LoVo (cell line): ENCODE data around the gene PNCK.
"Not testable (repeated sequence)": the region's sequence is repeated elsewhere in the genome, so short reads cannot be mapped to it uniquely, and the experiment has no call there.

Experiments
- DNase-seq: peaks from one replicate; pipeline ENCODE4 v3.0.0-alpha.2; 2016; ENCODE audit warnings: low spot score

PNCK gene

DNA sequence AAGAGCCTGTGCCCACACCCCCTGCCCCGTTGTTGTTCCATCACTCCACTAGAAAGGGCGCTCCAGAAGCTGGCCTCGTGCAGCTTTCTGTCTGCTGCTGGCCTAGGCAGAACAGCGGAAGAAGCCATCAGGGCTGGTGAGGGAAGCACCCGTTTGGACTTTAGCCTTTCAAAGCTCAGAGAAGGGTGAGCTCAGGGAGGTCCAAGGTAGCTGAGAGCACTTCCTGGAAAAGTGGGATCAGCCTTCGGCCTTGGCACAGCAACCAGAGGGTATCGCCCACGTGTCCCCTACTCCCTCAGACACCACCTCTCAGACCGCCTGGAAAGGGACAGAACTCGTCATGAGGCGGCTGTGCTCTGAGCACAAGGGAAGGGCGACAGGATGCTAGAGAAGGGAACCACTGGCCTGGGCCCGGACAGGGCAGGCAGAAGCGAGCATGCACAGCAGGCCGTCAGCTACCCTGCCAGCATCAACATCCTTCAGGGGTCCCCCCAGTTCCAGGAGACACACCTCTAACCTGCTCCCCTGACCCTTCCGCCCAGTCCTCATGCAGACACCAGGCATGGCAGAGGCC, 25.7 kb upstream of the PNCK start:
- DNase-seq, result not testable (repeated sequence)

DNA sequence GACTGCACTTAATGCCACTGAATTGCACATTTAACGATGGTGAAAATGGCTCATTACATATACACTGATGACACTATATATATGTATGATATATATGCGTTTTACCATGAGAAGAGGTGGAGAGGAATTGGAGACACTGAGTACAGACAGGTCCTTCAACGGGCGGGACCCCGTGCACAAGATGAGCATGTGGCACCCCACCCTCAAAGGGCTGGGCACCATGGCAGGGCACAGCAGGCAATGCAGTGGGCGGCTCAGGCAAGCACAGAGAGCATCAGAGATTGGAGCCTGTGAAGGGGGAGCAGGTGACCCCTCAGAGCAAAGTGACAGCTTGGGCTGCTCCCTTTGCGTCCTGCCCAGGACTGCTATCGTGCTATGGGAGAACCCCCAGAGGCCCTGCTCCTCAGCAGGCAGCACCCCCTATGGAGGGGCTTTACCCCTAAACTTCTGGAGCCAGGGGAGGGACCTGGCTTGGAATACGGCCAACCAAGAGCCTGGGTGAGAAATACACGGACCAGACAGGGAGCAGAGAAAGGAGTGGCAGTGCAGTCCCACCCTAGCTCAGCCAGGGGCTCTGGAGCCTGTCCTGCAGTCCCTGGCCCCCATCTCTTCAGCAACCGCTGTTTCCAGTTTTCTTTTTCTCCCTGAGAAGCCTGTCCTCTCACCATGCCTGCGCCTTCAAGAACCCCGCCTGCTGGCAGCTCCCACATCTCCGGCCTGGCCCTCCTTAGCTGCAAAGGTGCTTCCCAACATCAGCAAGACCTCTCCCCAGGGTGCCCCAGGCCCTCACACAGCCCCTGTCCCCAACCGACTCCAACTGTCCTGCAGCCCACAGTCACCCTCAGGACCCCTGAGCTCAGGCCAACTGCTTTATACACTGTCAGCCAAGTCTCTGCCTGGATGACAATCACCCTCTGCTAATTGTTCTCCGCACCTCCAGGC, 24.6 kb upstream of the PNCK start:
- no peak for DNase-seq

DNA sequence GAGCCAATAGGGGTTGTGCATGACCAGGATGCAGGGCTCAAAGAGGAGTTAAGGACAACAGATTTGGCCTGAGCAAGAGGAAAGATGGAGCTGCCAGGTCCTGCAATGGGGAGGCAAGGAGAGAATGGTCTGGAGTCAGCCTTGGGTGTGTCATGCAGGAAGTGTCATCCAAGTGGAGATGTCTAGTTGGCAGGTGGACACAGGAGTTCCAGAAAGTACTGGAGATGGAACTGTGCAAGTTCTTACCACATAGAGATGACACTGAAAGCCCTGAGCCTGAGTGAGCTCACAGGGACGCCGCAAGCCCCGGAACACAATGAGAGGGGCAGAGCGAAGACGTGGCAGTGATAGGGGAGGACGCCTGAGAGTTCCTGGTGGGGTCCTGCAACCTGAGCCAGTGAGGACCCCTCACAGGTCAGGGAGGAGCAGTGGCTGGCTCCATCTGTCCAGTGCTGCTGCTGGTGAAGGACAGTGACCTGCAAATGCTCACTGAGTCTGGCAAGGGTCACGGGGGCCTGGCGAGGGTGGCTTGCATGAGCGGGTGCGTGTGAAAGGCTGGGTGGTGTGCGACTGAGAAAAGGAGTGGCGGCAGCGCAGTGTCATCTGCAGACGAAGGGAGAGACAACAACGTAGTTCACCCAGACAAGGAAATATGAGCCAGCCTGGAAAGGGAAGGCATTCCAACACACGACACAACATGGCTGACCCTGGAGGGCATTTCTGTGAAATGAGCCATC, 23.5 kb upstream of the PNCK start:
- not testable (repeated sequence) for DNase-seq

DNA sequence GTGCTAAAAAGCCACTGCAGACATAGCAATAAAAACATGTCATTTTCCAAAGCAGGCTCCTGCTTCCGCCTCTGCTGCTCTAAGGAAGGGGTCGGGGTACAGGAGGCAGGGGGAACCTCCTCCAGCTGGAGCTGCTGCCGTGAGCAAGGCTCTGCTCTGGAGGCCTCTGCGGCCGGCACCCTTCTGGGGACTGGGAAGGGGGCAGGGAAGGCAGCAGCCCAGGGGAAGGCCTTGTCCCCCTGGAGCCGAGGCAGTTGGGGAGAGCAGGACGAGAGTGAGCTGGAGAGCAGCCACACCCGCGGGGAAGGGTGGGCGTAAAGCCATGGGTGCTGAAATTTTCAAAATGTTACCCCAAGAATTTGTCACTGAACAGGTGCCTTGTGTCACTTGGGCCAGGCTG, 22.9 kb upstream of the PNCK start:
- not testable (repeated sequence) for DNase-seq

DNA sequence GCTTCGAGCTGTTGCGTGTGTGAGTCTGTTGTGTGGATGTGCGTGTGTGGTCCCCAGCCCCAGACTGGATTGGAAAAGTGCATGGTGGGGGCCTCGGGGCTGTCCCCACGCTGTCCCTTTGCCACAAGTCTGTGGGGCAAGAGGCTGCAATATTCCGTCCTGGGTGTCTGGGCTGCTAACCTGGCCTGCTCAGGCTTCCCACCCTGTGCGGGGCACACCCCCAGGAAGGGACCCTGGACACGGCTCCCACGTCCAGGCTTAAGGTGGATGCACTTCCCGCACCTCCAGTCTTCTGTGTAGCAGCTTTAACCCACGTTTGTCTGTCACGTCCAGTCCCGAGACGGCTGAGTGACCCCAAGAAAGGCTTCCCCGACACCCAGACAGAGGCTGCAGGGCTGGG, 22.5 kb upstream of the PNCK start:
- no peak for DNase-seq

DNA sequence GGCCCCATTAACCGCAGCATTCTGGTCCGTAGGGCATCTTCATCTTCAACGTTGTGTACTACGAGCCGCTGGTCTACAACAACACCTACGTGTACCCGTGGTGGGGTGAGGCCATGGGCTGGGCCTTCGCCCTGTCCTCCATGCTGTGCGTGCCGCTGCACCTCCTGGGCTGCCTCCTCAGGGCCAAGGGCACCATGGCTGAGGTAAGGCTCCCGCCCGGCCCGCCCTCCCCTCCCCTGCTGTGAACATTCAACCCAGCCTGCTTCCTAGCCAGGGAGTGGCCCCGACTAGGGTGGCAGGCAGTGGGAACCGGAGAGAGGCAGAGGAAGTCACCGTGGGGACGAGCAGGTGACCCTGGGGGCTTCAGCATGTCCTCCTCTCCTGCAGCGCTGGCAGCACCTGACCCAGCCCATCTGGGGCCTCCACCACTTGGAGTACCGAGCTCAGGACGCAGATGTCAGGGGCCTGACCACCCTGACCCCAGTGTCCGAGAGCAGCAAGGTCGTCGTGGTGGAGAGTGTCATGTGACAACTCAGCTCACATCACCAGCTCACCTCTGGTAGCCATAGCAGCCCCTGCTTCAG, 21.2 kb upstream of the PNCK start:
- no peak for DNase-seq

DNA sequence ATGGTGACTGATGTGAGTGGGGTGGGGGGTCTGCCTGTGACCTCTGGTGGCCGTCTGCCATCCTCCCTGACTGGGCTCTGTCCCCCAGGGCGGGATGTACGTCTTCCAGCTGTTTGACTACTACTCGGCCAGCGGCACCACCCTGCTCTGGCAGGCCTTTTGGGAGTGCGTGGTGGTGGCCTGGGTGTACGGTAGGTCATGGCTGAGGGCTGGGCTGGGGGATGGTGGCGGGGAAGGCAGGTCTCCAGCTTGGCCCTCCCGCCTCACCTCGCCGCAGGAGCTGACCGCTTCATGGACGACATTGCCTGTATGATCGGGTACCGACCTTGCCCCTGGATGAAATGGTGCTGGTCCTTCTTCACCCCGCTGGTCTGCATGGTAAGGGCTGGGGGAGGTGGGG, 20.6 kb upstream of the PNCK start:
- not testable (repeated sequence) for DNase-seq

DNA sequence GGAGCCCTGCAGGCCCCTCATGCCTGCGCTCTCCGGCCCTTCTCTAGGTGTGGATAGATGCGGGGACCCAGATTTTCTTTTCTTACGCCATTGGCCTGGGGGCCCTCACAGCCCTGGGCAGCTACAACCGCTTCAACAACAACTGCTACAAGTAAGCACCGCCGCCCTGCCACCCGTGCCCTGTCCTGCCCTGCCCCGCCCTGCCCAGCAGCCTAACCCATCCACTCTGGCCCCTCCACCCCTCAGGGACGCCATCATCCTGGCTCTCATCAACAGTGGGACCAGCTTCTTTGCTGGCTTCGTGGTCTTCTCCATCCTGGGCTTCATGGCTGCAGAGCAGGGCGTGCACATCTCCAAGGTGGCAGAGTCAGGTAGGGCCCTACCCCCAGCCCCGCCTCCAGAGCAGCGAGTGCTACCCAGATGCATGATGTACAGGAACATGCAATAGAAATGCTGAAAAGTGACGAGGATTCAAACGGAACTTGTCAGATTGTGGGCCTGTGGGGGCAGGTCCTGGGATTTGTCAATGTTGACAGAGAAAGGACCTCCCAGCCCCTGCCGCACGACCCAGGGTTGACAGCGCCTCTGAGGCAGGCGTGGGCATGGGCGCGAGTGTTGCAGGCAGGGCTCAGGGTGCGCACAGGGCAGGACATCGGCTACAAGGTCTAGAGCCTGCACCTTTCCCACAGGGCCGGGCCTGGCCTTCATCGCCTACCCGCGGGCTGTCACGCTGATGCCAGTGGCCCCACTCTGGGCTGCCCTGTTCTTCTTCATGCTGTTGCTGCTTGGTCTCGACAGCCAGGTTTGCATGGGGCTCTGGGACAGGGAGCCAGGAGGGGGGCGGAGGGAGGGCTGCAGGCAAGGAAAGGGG, 19.8 kb upstream of the PNCK start:
- no peak for DNase-seq

DNA sequence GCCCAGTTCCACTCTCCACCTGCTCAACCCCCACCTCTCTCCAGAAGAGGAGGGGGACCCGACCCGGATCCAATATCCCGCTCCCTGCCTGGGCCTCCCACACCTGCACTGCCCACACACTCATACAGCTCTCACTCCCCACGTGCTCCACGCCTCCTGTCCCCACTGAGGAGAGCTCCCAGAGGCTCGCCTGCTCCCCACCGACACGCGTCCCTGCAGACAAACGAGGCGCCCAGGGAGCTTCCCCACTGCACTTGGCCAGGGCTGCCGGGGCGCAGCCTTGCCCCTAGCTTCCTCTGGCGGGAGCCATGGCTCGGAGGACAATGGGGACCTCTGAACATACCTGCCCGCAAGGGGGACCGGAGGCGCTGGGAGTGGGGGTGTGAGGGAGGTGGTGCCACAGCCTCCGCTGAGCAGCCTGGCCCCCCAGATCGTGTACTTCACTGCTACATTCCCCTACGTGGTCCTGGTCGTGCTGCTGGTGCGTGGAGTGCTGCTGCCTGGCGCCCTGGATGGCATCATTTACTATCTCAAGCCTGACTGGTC, 19.1 kb upstream of the PNCK start:
- DNase-seq, result no peak

DNA sequence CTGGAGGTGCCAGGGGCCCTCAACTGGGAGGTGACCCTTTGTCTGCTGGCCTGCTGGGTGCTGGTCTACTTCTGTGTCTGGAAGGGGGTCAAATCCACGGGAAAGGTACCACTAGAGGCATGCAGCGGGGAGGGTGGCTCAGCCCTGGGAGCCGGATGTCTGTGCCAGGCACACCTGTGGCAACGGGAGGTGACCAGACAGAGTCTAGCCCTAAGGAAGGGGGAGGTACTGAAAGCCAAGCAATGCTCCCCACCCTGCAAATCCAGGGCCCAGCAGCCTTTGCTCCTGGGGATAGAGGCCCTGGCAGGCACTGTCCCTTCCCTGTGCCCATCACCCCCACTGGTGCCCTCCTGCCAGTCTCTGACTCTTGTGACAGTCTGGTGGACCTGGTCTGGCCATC, 18.4 kb upstream of the PNCK start:
- no peak for DNase-seq

DNA sequence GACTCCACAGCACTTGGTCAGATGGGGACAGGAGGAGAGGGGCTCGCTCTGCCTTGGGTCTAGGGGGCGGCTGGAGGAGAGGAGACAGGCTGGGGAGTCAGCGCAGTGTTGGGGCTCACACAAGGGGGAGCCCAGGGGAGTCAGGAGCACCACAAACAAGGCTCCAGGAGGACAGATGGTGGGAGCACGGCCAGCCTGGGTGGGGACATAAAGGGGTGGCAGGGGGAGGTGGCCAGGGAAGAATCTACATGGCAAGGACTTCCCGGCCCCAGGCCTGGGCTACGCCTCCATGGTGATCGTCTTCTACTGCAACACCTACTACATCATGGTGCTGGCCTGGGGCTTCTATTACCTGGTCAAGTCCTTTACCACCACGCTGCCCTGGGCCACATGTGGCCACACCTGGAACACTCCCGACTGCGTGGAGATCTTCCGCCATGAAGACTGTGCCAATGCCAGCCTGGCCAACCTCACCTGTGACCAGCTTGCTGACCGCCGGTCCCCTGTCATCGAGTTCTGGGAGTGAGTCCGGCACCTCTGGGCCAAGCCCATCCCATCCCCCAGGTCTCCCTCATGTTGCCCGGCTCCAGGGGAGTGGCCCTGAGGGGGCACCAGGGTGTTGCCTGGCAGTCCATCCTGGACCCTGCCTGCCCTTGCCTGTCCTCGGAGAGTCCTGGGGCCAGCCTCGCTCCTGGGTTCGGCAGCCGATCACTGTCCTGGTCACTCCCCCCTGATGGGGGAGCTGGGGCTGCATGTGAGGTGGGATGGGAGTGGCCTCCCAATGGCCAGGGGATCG, 17.6 kb upstream of the PNCK start:
- not testable (repeated sequence) for DNase-seq

DNA sequence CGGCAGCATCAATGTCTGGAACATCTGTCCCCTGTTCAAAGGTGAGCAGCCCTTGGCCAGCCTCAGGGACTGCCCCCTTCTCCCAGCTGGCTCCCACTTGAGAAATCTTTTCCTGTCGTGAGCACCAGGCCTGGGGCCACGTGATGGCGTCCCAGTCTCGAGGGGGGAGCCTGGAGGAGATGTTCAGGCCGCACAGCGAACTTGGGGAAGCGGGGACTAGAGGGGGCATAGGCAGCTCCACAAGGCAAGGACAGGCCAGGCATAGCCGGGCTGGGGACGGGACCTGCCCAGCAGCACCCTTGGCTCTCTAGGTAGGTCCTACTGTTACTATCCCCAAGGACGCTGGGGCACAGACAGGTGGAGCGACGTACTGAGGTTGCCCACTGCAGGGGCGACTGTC, 16.9 kb upstream of the PNCK start:
- DNase-seq, result no peak

DNA sequence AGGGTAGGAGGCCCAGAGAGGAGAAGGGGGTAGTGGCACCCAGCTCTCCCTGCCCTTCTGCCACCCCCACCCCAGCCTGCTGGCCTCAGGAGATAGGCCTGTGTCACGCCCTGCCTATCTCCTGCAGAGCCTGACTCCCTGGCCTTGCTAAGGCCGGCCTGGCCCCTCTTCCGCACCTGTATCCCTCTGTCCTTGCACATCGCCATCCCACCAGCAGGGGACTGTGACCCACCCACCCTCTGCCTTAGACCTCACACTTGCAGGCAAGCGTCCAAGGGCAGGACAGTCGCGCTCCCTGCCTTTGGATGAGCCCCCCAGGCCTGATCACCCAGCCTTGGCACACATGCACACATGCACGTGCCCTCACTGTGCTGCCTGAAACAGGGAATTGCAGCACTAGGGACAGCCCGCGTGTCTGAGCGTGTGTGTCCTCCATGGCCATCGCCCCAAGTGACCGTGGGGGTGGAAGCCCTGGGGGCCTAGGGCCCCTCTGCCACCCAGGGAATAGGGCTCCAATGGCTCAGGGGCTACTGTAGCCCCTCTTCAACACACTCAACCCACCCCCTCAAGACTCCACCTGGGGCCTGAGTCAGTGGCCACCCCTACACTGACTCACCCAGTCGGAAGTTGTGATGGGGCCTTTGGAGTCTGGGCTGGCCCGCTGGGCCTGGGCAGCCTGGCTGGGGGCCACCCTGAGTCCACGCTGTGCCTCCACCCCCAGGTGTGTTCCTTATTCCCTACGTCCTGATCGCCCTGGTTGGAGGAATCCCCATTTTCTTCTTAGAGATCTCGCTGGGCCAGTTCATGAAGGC, 16.2 kb upstream of the PNCK start:
- peak; percentile 1 for DNase-seq

DNA sequence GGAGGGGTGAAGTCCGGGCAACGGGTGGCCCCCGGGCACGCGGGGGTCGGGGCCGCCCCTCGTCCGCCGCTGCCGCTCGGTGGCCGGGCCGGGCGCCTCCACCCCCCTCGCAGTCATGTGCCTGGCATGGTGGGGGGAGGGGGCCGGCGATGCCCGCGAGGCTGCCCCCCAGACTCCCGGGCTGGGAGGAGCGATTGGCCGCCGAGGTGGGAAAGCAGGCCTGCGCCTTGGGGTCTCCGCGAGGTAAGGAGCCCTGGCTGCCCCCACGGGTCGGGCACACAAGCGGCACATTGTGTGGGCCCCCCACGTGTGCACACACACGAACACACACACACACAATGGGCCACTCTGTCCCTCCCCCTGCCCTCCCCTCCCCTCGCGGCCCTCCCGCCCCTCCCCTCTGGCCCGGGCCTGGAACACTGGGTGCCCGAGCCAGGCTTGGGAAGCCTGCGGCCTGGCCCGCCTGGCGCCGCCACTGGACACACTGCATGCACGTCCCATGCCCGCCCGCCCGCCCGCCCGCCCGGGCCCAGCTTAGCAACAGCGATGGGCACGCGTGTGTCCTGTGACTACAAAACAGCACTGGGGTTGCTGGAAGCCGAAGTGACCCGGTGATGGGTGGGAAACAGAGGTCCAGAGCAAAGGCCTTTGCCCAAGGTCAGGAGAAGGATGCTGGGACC, 15.4 kb upstream of the PNCK start:
- DNase-seq, result peak; percentile 16

DNA sequence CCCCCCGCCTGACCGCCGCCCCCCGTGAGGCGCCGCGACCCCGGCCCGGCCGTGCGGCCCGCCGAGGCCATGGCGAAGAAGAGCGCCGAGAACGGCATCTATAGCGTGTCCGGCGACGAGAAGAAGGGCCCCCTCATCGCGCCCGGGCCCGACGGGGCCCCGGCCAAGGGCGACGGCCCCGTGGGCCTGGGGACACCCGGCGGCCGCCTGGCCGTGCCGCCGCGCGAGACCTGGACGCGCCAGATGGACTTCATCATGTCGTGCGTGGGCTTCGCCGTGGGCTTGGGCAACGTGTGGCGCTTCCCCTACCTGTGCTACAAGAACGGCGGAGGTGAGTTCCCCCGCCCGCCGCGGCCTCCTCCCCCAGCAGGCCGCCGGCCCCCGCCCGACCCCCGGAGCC, 14.9 kb upstream of the PNCK start:
- no peak for DNase-seq

DNA sequence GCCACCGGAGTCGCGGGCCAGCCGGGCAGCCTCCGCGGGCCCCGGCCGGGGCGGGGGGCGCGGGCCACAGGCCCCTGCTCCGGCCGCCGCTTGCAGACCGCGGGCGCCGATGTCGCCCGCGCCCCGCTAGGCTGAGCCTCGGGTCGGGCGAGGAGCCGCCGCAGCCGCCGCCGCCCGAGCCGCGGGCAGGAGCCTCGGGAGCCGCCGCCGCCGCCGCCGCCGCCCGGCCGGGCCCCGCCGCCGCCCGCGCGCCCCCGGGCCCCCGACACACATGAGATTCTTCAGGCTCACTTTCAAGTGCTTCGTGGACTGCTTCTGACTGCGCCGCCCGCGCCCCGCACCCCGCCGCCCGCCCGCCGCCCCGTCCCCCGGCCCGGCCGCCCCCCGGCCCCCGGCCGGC, 14.5 kb upstream of the PNCK start:
- DNase-seq, result no peak

DNA sequence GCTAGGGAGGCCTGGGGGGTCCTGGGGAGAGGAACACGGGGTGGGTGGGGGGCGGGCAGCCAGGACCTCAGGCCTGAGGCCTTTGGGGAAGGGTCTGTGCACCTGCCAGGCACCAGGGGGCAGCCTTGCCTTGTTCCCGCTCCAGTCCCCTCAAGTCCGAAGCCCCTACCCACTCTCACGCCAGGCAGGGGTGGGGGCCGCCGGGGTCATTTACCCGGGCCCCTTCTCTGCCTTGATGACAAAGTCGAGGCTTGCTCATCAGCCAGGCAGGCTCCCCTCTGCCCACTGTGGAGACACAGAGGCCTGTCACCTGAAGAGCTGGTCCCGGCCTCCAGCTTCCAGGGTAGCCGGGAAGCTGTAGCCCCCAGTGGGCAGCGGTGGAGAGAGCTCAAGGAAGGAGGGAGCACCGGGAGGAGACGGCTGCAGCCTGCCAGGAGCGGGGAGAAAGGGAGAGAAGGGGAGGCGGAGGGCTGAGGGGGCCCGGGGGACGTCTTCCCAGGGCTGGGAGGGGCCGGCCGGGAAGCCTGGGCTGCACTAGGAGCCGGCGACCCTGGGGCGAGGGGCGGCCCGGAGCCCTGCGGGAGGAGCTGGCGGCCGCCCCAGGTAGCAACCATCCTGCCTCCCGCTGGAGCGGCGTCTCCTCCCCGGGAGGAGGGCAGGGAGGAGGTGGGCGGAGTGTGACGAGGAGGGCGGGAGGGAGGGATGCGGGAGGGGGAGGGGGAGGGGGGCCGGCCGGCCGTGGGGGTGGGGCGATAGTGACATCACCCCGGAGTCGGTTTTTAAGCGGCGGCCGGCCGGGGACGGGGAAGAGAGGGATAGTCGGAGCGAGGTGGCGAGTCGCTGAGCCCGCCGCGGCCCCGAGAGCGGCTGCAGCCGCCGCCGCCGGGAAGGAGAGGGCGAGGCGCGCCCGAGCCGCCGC, 13.8 kb upstream of the PNCK start, which contains the start of gene SLC6A8:
Gene SLC6A8, plus strand, starts transcription at position 806 of the 919 bp plus-strand sequence. CDS start 649 bp downstream, outside the sequence.
- DNase-seq, result peak; percentile 64

DNA sequence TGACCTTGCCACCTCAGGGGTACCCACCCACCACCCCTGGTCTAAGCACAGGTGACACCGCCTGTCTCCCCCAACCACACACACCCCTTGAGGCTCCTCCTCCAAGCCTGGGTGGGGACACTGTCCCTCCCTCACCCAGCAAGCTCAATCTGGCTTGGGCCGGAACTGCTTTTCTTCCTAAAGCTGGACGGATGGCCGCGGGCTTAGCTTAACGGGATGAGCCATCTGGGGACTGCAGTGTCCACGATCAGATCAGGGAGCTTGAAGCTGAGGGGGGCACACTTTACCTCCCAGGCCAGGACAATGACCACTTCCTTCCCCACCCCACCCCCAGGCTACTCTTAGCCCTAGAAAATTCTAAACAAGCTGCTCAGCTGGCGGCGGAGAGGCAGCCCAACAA, 13.1 kb upstream of the PNCK start:
- DNase-seq, result no peak
